Testis (tissue), 3 donors: Measurements from ENCODE around the gene TMEM184B. TPM values are rescaled to one million over a fixed set of nuclear protein-coding genes. Genes with fewer than 3 reads are reported as not detected.

Source experiments
- DNase-seq: peaks from one replicate; pipeline ENCODE4 v3.0.0-alpha.2; 2019
- H3K27ac ChIP-seq, 2 donors: fragments of 200-600 bp; sonication (generic); one replicate each; pipeline ENCODE4 v1.5.1; 2019
- H3K27me3 ChIP-seq: fragments of 200-600 bp; sonication (generic); one replicate; pipeline ENCODE4 v1.5.1; 2019
- H3K36me3 ChIP-seq: fragments of 200-600 bp; sonication (generic); one replicate; pipeline ENCODE4 v1.5.1; 2017; ENCODE audit warnings: low read depth; ENCODE audit errors: missing control alignments
- H3K4me1 ChIP-seq: fragments of 200-600 bp; sonication (generic); one replicate; pipeline ENCODE4 v1.5.1; 2019
- H3K4me3 ChIP-seq, 2 donors: fragments of 200-600 bp; sonication (generic); one replicate each; pipeline ENCODE4 v1.5.1; 2017 to 2019
- H3K9me3 ChIP-seq: fragments of 200-600 bp; sonication (generic); one replicate; pipeline ENCODE4 v1.5.1; 2017
- POLR2A ChIP-seq: fragments of 450-650 bp; IDR thresholded peaks from one replicate; pipeline ENCODE4 v1.6.1; 2017; ENCODE audit warnings: antibody characterized with exemption, mild to moderate bottlenecking, moderate library complexity
- WGBS, 2 donors: methylation state at CpG; one replicate each; pipeline ENCODE4 v1.1.5; 2018; 5-methylcytosine and 5-hydroxymethylcytosine counted together
- intact Hi-C: fragments of 100-400 bp; cut with DNase I; formaldehyde crosslinking; loops from one replicate; pipeline ENCODE4 v1.15.1; 2023; ENCODE audit warnings: low total_unique reads
- polyA plus RNA-seq: library from polyadenylated mRNA; stranded (reverse); fragments of 350-450 nt; fragmentation: Illumina TruSeq; extraction: RNeasy Lipid Tissue Mini Kit (QIAGEN cat#74804); gene quantifications from one replicate; pipeline ENCODE4 v1.2.3, GENCODE V29; 2014; ENCODE audit warnings: low read depth, low replicate concordance; ENCODE audit not compliant: insufficient read depth
- total RNA-seq, 2 donors: library from RNA; depleted of rRNA; stranded (reverse); fragments of >200 nt; gene quantifications; one replicate each; pipeline ENCODE4 v1.2.3, GENCODE V29; 2016
- TF ChIP-seq, protein P1 (sequence below), 3 experiments: fragments of 450-650 bp in 2 of 3; fragments of 200-600 bp in 1 of 3; sonication (generic) in 1 of 3; IDR thresholded peaks; one replicate each; pipeline ENCODE4 v1.5.1; 2016 to 2019; ENCODE audit warnings: antibody characterized with exemption in 3 of 3, mild to moderate bottlenecking in 2 of 3, moderate library complexity in 1 of 3

Gene TMEM184B
- total and polyA plus RNA-seq, 3 donors from 2014 or later = 25.2 to 66.5 (median 35.4) TPM

- intact Hi-C loops = no loop called here
- WGBS, 2 donors = 73 to 79% methylated on average over 2 of the region's 2 CpGs
- TF ChIP-seq, protein P1, sequence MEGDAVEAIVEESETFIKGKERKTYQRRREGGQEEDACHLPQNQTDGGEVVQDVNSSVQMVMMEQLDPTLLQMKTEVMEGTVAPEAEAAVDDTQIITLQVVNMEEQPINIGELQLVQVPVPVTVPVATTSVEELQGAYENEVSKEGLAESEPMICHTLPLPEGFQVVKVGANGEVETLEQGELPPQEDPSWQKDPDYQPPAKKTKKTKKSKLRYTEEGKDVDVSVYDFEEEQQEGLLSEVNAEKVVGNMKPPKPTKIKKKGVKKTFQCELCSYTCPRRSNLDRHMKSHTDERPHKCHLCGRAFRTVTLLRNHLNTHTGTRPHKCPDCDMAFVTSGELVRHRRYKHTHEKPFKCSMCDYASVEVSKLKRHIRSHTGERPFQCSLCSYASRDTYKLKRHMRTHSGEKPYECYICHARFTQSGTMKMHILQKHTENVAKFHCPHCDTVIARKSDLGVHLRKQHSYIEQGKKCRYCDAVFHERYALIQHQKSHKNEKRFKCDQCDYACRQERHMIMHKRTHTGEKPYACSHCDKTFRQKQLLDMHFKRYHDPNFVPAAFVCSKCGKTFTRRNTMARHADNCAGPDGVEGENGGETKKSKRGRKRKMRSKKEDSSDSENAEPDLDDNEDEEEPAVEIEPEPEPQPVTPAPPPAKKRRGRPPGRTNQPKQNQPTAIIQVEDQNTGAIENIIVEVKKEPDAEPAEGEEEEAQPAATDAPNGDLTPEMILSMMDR (IDR thresholded peaks at IDR 0.05) = no peak
- no peak for TF ChIP-seq POLR2A
Measured at GRCh38 chr22:38212442-38212841, 60.4 kb downstream of the TMEM184B start.

GRCh38 chr22:38211556-38211955 lies 61.3 kb downstream of the TMEM184B start:
- H3K9me3 ChIP-seq = no peaks in the 10 kb centered on the region
- no peaks in the 10 kb centered on the region for H3K27me3 ChIP-seq
- TF ChIP-seq, protein P1 (IDR thresholded peaks at IDR 0.05) = no peak
- TF ChIP-seq POLR2A = no peak
- no peaks in the 10 kb centered on the region for H3K36me3 ChIP-seq
- peaks cover 8% of the 10 kb centered on the region for H3K4me1 ChIP-seq
- intact Hi-C loops = no loop called here
- H3K27ac ChIP-seq = no peak overlapping the region
- no peak for DNase-seq
- WGBS, 2 donors = 96 to 97% methylated on average over 6 to 7 of the region's 7 CpGs
- H3K4me3 ChIP-seq = no peak overlapping the region

More at GRCh38 chr22:38212442-38212841, 60.4 kb downstream of the TMEM184B start:
- no peaks in the 10 kb centered on the region for H3K36me3 ChIP-seq
- H3K4me1 ChIP-seq = peaks cover 8% of the 10 kb centered on the region
- H3K27me3 ChIP-seq = no peaks in the 10 kb centered on the region
- DNase-seq = no peak
- H3K27ac ChIP-seq = no peak overlapping the region
- no peak overlapping the region for H3K4me3 ChIP-seq
- H3K9me3 ChIP-seq = no peaks in the 10 kb centered on the region

- H3K27me3 ChIP-seq = no peaks in the 10 kb centered on the region
- H3K9me3 ChIP-seq = no peaks in the 10 kb centered on the region
- TF ChIP-seq POLR2A = no peak
- TF ChIP-seq, protein P1 (IDR thresholded peaks at IDR 0.05) = no peak
- peaks cover 16% of the 10 kb centered on the region for H3K4me1 ChIP-seq
- DNase-seq = no peak
- intact Hi-C loops = no loop called here
- no peaks in the 10 kb centered on the region for H3K36me3 ChIP-seq
- no peak overlapping the region for H3K4me3 ChIP-seq
- 89 to 92% methylated on average over 5 of the region's 6 CpGs for WGBS, 2 donors
- no peak overlapping the region for H3K27ac ChIP-seq
Measured at GRCh38 chr22:38208551-38208968, 64.2 kb downstream of the TMEM184B start.

DNA sequence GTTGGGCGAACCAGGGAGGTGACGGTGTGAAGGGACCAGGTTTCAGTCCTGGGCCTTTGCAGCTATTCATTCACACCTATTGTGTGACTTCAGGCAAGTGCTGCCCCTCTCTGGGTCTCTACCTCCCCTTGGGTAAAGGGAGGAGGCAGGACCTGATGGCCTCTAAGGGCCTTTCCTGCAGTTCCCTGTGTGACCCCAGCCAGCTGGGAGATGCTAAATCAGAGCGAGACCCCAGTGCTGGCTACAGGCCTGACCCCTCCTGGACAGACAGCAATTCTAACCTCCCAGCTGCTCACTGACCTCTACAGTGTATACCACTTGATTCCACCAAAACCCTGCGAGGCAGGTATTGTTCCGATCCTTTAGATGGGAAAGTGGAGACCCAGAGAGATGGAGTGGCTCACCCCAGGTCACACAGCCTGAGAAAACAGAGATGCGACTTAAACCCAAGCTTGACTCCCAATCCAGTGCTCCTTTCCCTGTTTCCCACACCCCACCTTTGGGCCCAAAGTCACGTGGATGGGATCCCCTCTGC lies 64.8 kb downstream of the TMEM184B start:
- intact Hi-C loops = no loop called here
- H3K27ac ChIP-seq = no peak overlapping the region
- H3K9me3 ChIP-seq = no peaks in the 10 kb centered on the region
- no peak for DNase-seq
- no peaks in the 10 kb centered on the region for H3K36me3 ChIP-seq
- H3K4me3 ChIP-seq = no peak overlapping the region
- 87 to 96% methylated on average over 7 of the region's 7 CpGs for WGBS, 2 donors
- no peaks in the 10 kb centered on the region for H3K27me3 ChIP-seq
- TF ChIP-seq POLR2A = no peak
- TF ChIP-seq, protein P1 (IDR thresholded peaks at IDR 0.05) = no peak
- peaks cover 22% of the 10 kb centered on the region for H3K4me1 ChIP-seq
